HEK293 (cell line): ENCODE data around the gene DENND10.

Experiments used
- CTCF ChIA-PET: fragments of 350-600 bp; formaldehyde crosslinking; extraction: SDS; loops from one replicate; lab custom pipeline; 2021; ENCODE audit warnings: antibody characterized with exemption; lab: Yijun Ruan, JAX
- POLR2A ChIA-PET: fragments of 300-600 bp; formaldehyde crosslinking; extraction: SDS; loops from one replicate; lab custom pipeline; 2020; ENCODE audit warnings: antibody characterized with exemption, inconsistent platforms; lab: Yijun Ruan, JAX
- H3K27ac ChIP-seq: fragments of 200-500 bp; sonication (Bioruptor generic); 2 replicates; pipeline ENCODE4 v1.5.1; 2014; ENCODE audit warnings: low read depth, low read length, control low read depth, inconsistent platforms; ENCODE audit errors: extremely low read depth
- H3K36me3 ChIP-seq, 2 experiments: fragments of 200-500 bp in 1 of 2; sonication (Bioruptor generic) in 1 of 2; 1 replicate in 1 of 2; 2 replicates in 1 of 2; pipeline ENCODE4 v1.5.1; 2014 to 2017; ENCODE audit warnings: inconsistent platforms in 2 of 2, low read length in 2 of 2; ENCODE audit not compliant: control insufficient read depth in 2 of 2, insufficient read depth in 1 of 2
- H3K4me1 ChIP-seq: fragments of 200-500 bp; sonication (Bioruptor generic); 2 replicates; pipeline ENCODE4 v1.5.1; 2014; ENCODE audit warnings: mild to moderate bottlenecking, low read length, inconsistent platforms; ENCODE audit not compliant: control insufficient read depth, insufficient read depth
- H3K4me3 ChIP-seq: 2 replicates; pipeline ENCODE4 v1.5.1; 2011; ENCODE audit warnings: low read depth, mild to moderate bottlenecking, control low read depth, low read length, moderate library complexity
- H3K9me3 ChIP-seq: fragments of 200-500 bp; sonication (Bioruptor generic); 2 replicates; pipeline ENCODE4 v1.5.1; 2014; ENCODE audit warnings: low read depth, low read length, inconsistent platforms; ENCODE audit not compliant: control insufficient read depth, insufficient read depth
- HOXC10 ChIP-seq: sonication (generic); formaldehyde crosslinking; IDR thresholded peaks from 2 replicates; pipeline ENCODE4 v1.8.1; 2023; ENCODE audit warnings: mild to moderate bottlenecking, missing genetic modification reagents
- KLF1 ChIP-seq: fragments of 450-650 bp; formaldehyde crosslinking; IDR thresholded peaks from 2 replicates; pipeline ENCODE4 v1.5.1; 2016; ENCODE audit warnings: missing biosample characterization, missing genetic modification characterization
- OSR2 ChIP-seq: fragments of 450-650 bp; formaldehyde crosslinking; IDR thresholded peaks from 2 replicates; pipeline ENCODE4 v1.5.1; 2016; ENCODE audit warnings: missing biosample characterization, missing genetic modification characterization
- PATZ1 ChIP-seq: fragments of 450-650 bp; formaldehyde crosslinking; IDR thresholded peaks from 2 replicates; pipeline ENCODE4 v1.5.1; 2016; ENCODE audit warnings: missing biosample characterization, missing genetic modification characterization
- PRDM6 ChIP-seq: fragments of 450-650 bp; formaldehyde crosslinking; IDR thresholded peaks from 2 replicates; pipeline ENCODE4 v1.5.1; 2017; ENCODE audit warnings: missing biosample characterization, missing genetic modification characterization
- SP7 ChIP-seq: fragments of 450-650 bp; formaldehyde crosslinking; IDR thresholded peaks from 2 replicates; pipeline ENCODE4 v1.5.1; 2016; ENCODE audit warnings: missing biosample characterization, missing genetic modification characterization
- TSHZ1 ChIP-seq: fragments of 450-650 bp; formaldehyde crosslinking; IDR thresholded peaks from 2 replicates; pipeline ENCODE4 v1.5.1; 2016; ENCODE audit warnings: missing biosample characterization, missing genetic modification characterization, borderline replicate concordance
- ZBTB17 ChIP-seq: fragments of 450-650 bp; formaldehyde crosslinking; IDR thresholded peaks from 2 replicates; pipeline ENCODE4 v1.5.1; 2016; ENCODE audit warnings: missing biosample characterization, missing genetic modification characterization
- ZBTB20 ChIP-seq: fragments of 450-650 bp; formaldehyde crosslinking; IDR thresholded peaks from 2 replicates; pipeline ENCODE4 v1.5.1; 2016; ENCODE audit warnings: missing biosample characterization, missing genetic modification characterization
- ZBTB44 ChIP-seq: fragments of 450-650 bp; IDR thresholded peaks from 2 replicates; pipeline ENCODE4 v1.5.1; 2018; ENCODE audit warnings: missing biosample characterization, mild to moderate bottlenecking, missing genetic modification characterization
- ZFHX2 ChIP-seq: fragments of 450-650 bp; formaldehyde crosslinking; conservative IDR thresholded peaks from 2 replicates; pipeline ENCODE4 v1.5.1; 2016; ENCODE audit warnings: missing biosample characterization, missing genetic modification characterization
- ZNF18 ChIP-seq: fragments of 450-650 bp; formaldehyde crosslinking; IDR thresholded peaks from 2 replicates; pipeline ENCODE4 v1.5.1; 2016; ENCODE audit warnings: missing biosample characterization, missing genetic modification characterization
- ZNF266 ChIP-seq: fragments of 450-650 bp; formaldehyde crosslinking; IDR thresholded peaks from 2 replicates; pipeline ENCODE4 v1.5.1; 2016; ENCODE audit warnings: missing biosample characterization, missing genetic modification characterization, low read depth
- ZNF629 ChIP-seq: fragments of 450-650 bp; formaldehyde crosslinking; IDR thresholded peaks from 2 replicates; pipeline ENCODE4 v1.5.1; 2017; ENCODE audit warnings: missing biosample characterization, missing genetic modification characterization
- ZNF670 ChIP-seq: fragments of 450-650 bp; formaldehyde crosslinking; IDR thresholded peaks from 2 replicates; pipeline ENCODE4 v1.5.1; 2016; ENCODE audit warnings: missing biosample characterization, missing genetic modification characterization, low read depth
- ZXDB ChIP-seq: fragments of 450-650 bp; formaldehyde crosslinking; IDR thresholded peaks from 2 replicates; pipeline ENCODE4 v1.5.1; 2016; ENCODE audit warnings: missing biosample characterization, missing genetic modification characterization

The DENND10 gene

DNA sequence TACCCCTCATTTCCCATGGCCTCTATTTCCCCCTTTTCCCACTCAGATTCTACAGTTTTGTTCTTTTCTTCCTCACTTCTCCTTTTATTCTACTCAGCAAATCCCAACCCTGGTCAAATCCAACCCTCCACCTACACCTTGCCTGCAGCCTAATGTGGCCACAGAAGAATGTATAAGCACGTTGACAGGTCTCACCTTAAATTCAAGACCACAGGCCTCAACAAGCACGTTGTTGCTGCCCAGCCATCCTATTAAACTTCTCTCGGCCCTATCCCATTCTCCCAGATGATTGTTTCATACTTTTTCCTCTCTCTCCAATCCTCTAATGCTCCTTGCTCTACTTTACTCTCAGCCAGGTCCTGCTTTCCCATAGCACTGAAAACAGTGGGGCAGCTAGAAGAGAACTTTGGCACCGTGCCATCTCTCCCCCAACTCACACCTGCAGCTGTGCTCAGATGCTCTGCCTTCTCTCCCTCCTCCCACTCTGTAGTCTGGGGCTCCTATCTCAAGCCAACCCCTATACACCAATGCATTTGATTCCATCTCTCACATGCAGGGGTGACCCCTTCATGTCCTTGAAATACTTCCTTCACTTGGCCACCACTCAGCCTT lies 16.5 kb upstream of the DENND10 start:
- ChIA-PET POLR2A (interaction anchor here (1.2 kb wide), 1 partner anchor 8 kb away, joined by 3 read pairs; no protein-coding TSS in a partner anchor), CTCF (no interaction called here)
- no peaks in the 10 kb centered on the region for H3K9me3 ChIP-seq
- TF ChIP-seq TSHZ1 (no peak), OSR2 (tag by site-specific recombination) (no peak), ZNF18 (tag by site-specific recombination) (peak; percentile 64; the same call in 1 of the 2 replicates), ZBTB20 (tag by site-specific recombination) (no peak), ZBTB44 (tag by site-specific recombination) (peak; percentile 39; the same call in 1 of the 2 replicates), ZNF266 (tag by site-specific recombination) (no peak), HOXC10 (CRISPR knock-in tag) (no peak)
- H3K36me3 ChIP-seq, result no peaks in the 10 kb centered on the region
- peaks cover 7% of the 10 kb centered on the region for H3K4me1 ChIP-seq
- no peak overlapping the region for H3K4me3 ChIP-seq
- H3K27ac ChIP-seq, result no peak overlapping the region

DNA sequence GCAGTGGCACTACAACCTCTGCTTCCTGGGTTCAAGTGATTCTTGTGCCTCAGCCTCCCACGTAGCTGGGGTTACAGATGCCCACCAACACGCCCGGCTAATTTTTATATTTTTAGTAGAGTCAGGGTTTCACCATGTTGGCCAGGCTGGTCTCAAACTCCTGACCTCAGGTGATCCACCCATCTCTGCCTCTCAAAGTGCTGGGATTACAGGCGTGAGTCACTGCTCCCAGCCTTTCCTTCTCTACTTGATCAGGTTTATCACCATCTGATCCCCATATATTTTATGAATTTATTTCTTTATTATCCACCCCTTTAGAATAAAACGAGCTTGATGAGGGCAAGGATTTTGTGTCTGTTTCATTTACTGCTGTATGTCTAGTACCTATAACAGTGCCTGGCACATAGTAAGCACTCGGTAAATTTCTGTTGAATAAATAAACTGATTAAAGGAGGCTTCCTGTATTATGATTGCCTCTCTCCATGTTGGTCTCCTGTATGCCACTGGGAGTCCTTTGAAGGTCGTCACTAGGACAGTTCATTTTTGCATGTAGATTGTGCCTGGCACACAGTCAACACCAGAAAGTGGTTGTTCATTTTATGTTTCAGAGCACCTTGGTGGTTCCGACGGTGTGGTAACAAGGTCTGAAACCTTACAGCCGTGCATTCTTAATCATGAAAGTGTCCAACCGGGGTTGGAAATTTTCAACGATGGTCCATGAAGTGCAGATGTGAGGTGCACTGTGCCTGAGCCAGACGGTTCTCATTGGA lies 13.7 kb upstream of the DENND10 start:
- H3K27ac ChIP-seq, result peak overlapping the region; percentile 7; the same call in 1 of the 2 replicates
- TF ChIP-seq ZNF670 (tag by site-specific recombination) (no peak), ZFHX2 (tag by site-specific recombination) (0 out of 2 replicates have a peak, but pooled peaks have one; percentile 13)
- no peaks in the 10 kb centered on the region for H3K36me3 ChIP-seq
- no peaks in the 10 kb centered on the region for H3K9me3 ChIP-seq
- CTCF ChIA-PET, result interaction anchor here (0.7 kb wide), 1 partner anchor 635 kb away, joined by 3 read pairs; no protein-coding TSS in a partner anchor
- POLR2A ChIA-PET, result interaction anchor here (1.0 to 2.2 kb wide), 2 partner anchors 10 to 13 kb away, joined by 3 to 13 read pairs; partner anchors contain the start of genes DENND10 and EIF3A
- H3K4me1 ChIP-seq, result peaks cover 12% of the 10 kb centered on the region
- H3K4me3 ChIP-seq, result no peak overlapping the region

DNA sequence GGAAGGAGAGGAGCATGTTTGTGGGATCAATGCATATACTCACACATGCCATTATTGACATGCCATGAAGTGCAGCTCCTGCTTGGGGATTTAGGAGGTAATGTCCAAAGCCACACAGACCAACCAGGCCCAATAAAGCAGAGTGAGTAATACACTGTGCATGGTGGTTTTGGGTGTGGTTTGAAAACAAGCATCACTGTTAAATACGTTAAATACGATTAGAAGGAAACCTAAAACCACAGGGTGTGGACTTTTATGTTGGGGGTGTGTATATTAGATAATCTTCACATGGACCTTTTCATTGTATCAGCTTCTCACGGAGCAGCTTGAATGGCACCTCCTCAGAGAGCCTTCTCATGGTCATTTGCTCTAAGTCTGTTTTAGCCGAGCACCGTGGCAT lies 12.9 kb upstream of the DENND10 start:
- Histone ChIP-seq H3K36me3 (no peaks in the 10 kb centered on the region), H3K4me3 (no peak overlapping the region), H3K27ac (no peak overlapping the region; the same call in 1 of the 2 replicates), H3K9me3 (no peaks in the 10 kb centered on the region), H3K4me1 (peaks cover 12% of the 10 kb centered on the region)
- POLR2A ChIA-PET, result interaction anchor here (1.0 to 2.2 kb wide), 2 partner anchors 11 to 12 kb away, joined by 3 to 13 read pairs; partner anchors contain the start of genes DENND10 and EIF3A
- CTCF ChIA-PET, result interaction anchor here (0.7 kb wide), 1 partner anchor 634 kb away, joined by 3 read pairs; no protein-coding TSS in a partner anchor
- TF ChIP-seq PATZ1 (tag by site-specific recombination) (peak; percentile 45; the same call in 1 of the 2 replicates), OSR2 (tag by site-specific recombination) (0 out of 2 replicates have a peak, but pooled peaks have one; percentile 38), KLF1 (tag by site-specific recombination) (peak; percentile 99), SP7 (tag by site-specific recombination) (peak; percentile 49; the same call in 1 of the 2 replicates), ZNF629 (tag by site-specific recombination) (peak; percentile 75), ZNF670 (tag by site-specific recombination) (no peak), ZBTB17 (tag by site-specific recombination) (peak; percentile 32), ZXDB (tag by site-specific recombination) (0 out of 2 replicates have a peak, but pooled peaks have one; percentile 49), PRDM6 (peak; percentile 69)
